Thymus (tissue), 11 donors: ENCODE measurements around the gene CTDP1. TPM values are rescaled to one million over a fixed set of nuclear protein-coding genes. Genes with fewer than 3 reads are reported as not detected.

ENCODE experiments used
- DNase-seq, 9 donors: peaks; one replicate each; pipeline ENCODE4 v3.0.0-alpha.2; 2013; ENCODE audit warnings: low spot score in 9 of 9, low read depth in 6 of 9, missing footprints in 1 of 9
- H3K27ac ChIP-seq, 2 donors: one replicate each; pipeline ENCODE4 v1.5.1; 2013; ENCODE audit warnings: control low read depth in 1 of 2, low read depth in 1 of 2, low read length in 1 of 2, mild to moderate bottlenecking in 1 of 2, moderate library complexity in 1 of 2
- H3K27me3 ChIP-seq, 2 donors: one replicate each; pipeline ENCODE4 v1.5.1; 2013; ENCODE audit warnings: low read length in 1 of 2; ENCODE audit not compliant: control insufficient read depth in 2 of 2, insufficient read depth in 1 of 2
- H3K36me3 ChIP-seq, 2 donors: one replicate each; pipeline ENCODE4 v1.5.1; 2013; ENCODE audit warnings: low read length in 1 of 2, mild to moderate bottlenecking in 1 of 2, moderate library complexity in 1 of 2; ENCODE audit not compliant: control insufficient read depth in 2 of 2, insufficient read depth in 2 of 2
- H3K4me1 ChIP-seq, 2 donors: one replicate each; pipeline ENCODE4 v1.5.1; 2013; ENCODE audit warnings: low read length in 2 of 2; ENCODE audit not compliant: control insufficient read depth in 2 of 2, insufficient read depth in 2 of 2
- H3K4me3 ChIP-seq, 2 donors: one replicate each; pipeline ENCODE4 v1.5.1; 2013; ENCODE audit warnings: low read length in 2 of 2, control low read depth in 1 of 2, mild to moderate bottlenecking in 1 of 2
- H3K9me3 ChIP-seq, 2 donors: one replicate each; pipeline ENCODE4 v1.5.1; 2013; ENCODE audit warnings: low read length in 1 of 2, mild to moderate bottlenecking in 1 of 2; ENCODE audit not compliant: control insufficient read depth in 2 of 2, insufficient read depth in 1 of 2
- WGBS: extraction: QIAGEN DNeasy Blood & Tissue Kit; methylation state at CpG from one replicate; pipeline ENCODE4 v1.1.7; 2013; 5-methylcytosine and 5-hydroxymethylcytosine counted together
- polyA plus RNA-seq: library from polyadenylated mRNA; stranded (reverse); fragments of 200-250 nt; gene quantifications from one replicate; pipeline ENCODE4 v1.2.3, GENCODE V29; 2013
- total RNA-seq: library from RNA; stranded (reverse); fragments of 120-200 nt; gene quantifications from one replicate; pipeline ENCODE4 v1.2.4, GENCODE V29; 2013
- donor health status: healthy.

CTDP1 gene
- total and polyA plus RNA-seq, 2 donors, result 15.4 to 26.4 TPM

- H3K36me3 ChIP-seq, result no peaks in the 10 kb centered on the region
- no peaks in the 10 kb centered on the region for H3K9me3 ChIP-seq
- H3K4me1 ChIP-seq, result no peaks in the 10 kb centered on the region
- 93% methylated on average over 15 of the region's 15 CpGs for WGBS
- H3K27ac ChIP-seq, result no peak overlapping the region
- H3K27me3 ChIP-seq, result peaks cover 14 to 29% of the 10 kb centered on the region in 2 donors
- no peak for DNase-seq
- no peak overlapping the region for H3K4me3 ChIP-seq
Observed at GRCh38 chr18:79635427-79635726, 44.2 kb upstream of the CTDP1 start.

GRCh38 chr18:79637181-79637920, 42.3 kb upstream of the CTDP1 start:
- DNase-seq, result no peak
- Histone ChIP-seq H3K27ac (no peak overlapping the region), H3K4me3 (no peak overlapping the region), H3K4me1 (no peaks in the 10 kb centered on the region), H3K9me3 (no peaks in the 10 kb centered on the region), H3K27me3 (peaks cover 14 to 32% of the 10 kb centered on the region in 2 donors), H3K36me3 (no peaks in the 10 kb centered on the region)
- WGBS, result 38% methylated on average over 58 of the region's 58 CpGs

- no peak overlapping the region for H3K4me3 ChIP-seq
- peaks cover 14 to 32% of the 10 kb centered on the region in 2 donors for H3K27me3 ChIP-seq
- no peaks in the 10 kb centered on the region for H3K9me3 ChIP-seq
- 73% methylated on average over 99 of the region's 99 CpGs for WGBS
- peaks cover 0 to 6% of the 10 kb centered on the region in 2 donors for H3K4me1 ChIP-seq
- no peak overlapping the region for H3K27ac ChIP-seq
- no peaks in the 10 kb centered on the region for H3K36me3 ChIP-seq
- no peak for DNase-seq
Observed at GRCh38 chr18:79637921-79638909, 41.4 kb upstream of the CTDP1 start.

GRCh38 chr18:79639072-79639829, 40.4 kb upstream of the CTDP1 start:
- Histone ChIP-seq H3K4me1 (peaks cover 3 to 15% of the 10 kb centered on the region in 2 donors), H3K36me3 (no peaks in the 10 kb centered on the region), H3K9me3 (no peaks in the 10 kb centered on the region), H3K4me3 (no peak overlapping the region), H3K27ac (no peak overlapping the region), H3K27me3 (peaks cover 14 to 32% of the 10 kb centered on the region in 2 donors)
- 92% methylated on average over 10 of the region's 10 CpGs for WGBS
- DNase-seq, result no peak

GRCh38 chr18:79640064-79640672, 39.4 kb upstream of the CTDP1 start:
- DNase-seq, result no peak
- no peak overlapping the region for H3K27ac ChIP-seq
- no peak overlapping the region for H3K4me3 ChIP-seq
- H3K27me3 ChIP-seq, result peaks cover 14 to 32% of the 10 kb centered on the region in 2 donors
- H3K4me1 ChIP-seq, result peaks cover 3 to 16% of the 10 kb centered on the region in 2 donors
- no peaks in the 10 kb centered on the region for H3K36me3 ChIP-seq
- H3K9me3 ChIP-seq, result no peaks in the 10 kb centered on the region
- WGBS, result 90% methylated on average over 21 of the region's 21 CpGs

GRCh38 chr18:79640875-79641274, 38.7 kb upstream of the CTDP1 start:
- Histone ChIP-seq H3K27me3 (peaks cover 14 to 32% of the 10 kb centered on the region in 2 donors), H3K27ac (no peak overlapping the region), H3K9me3 (peaks cover 0 to 1% of the 10 kb centered on the region in 2 donors), H3K36me3 (no peaks in the 10 kb centered on the region), H3K4me1 (peaks cover 3 to 20% of the 10 kb centered on the region in 2 donors), H3K4me3 (no peak overlapping the region)
- DNase-seq, result no peak
- WGBS, result 97% methylated on average over 10 of the region's 10 CpGs

- DNase-seq, result no peak
- H3K36me3 ChIP-seq, result no peaks in the 10 kb centered on the region
- WGBS, result 95% methylated on average over 33 of the region's 33 CpGs
- peaks cover 3 to 20% of the 10 kb centered on the region in 2 donors for H3K4me1 ChIP-seq
- no peak overlapping the region for H3K27ac ChIP-seq
- H3K27me3 ChIP-seq, result peaks cover 14 to 32% of the 10 kb centered on the region in 2 donors
- H3K4me3 ChIP-seq, result no peak overlapping the region
- peaks cover 0 to 1% of the 10 kb centered on the region in 2 donors for H3K9me3 ChIP-seq
Observed at GRCh38 chr18:79641722-79642497, 37.7 kb upstream of the CTDP1 start.

GRCh38 chr18:79642626-79643025, 37.0 kb upstream of the CTDP1 start:
- H3K4me1 ChIP-seq, result peaks cover 3 to 20% of the 10 kb centered on the region in 2 donors
- H3K27ac ChIP-seq, result no peak overlapping the region
- 86% methylated on average over 6 of the region's 6 CpGs for WGBS
- no peaks in the 10 kb centered on the region for H3K36me3 ChIP-seq
- H3K4me3 ChIP-seq, result no peak overlapping the region
- H3K9me3 ChIP-seq, result peaks cover 0 to 1% of the 10 kb centered on the region in 2 donors
- H3K27me3 ChIP-seq, result peaks cover 9 to 26% of the 10 kb centered on the region in 2 donors
- DNase-seq, result no peak
